Thymus (tissue), 11 donors: ENCODE results near the gene PRDM16. TPM values are rescaled to one million over a fixed set of nuclear protein-coding genes. Genes with fewer than 3 reads are reported as not detected.

Experiments
- DNase-seq, 9 donors: peaks; one replicate each; pipeline ENCODE4 v3.0.0-alpha.2; 2013; ENCODE audit warnings: low spot score in 9 of 9, low read depth in 6 of 9, missing footprints in 1 of 9
- H3K27ac ChIP-seq, 2 donors: one replicate each; pipeline ENCODE4 v1.5.1; 2013; ENCODE audit warnings: control low read depth in 1 of 2, low read depth in 1 of 2, low read length in 1 of 2, mild to moderate bottlenecking in 1 of 2, moderate library complexity in 1 of 2
- H3K27me3 ChIP-seq, 2 donors: one replicate each; pipeline ENCODE4 v1.5.1; 2013; ENCODE audit warnings: low read length in 1 of 2; ENCODE audit not compliant: control insufficient read depth in 2 of 2, insufficient read depth in 1 of 2
- H3K36me3 ChIP-seq, 2 donors: one replicate each; pipeline ENCODE4 v1.5.1; 2013; ENCODE audit warnings: low read length in 1 of 2, mild to moderate bottlenecking in 1 of 2, moderate library complexity in 1 of 2; ENCODE audit not compliant: control insufficient read depth in 2 of 2, insufficient read depth in 2 of 2
- H3K4me1 ChIP-seq, 2 donors: one replicate each; pipeline ENCODE4 v1.5.1; 2013; ENCODE audit warnings: low read length in 2 of 2; ENCODE audit not compliant: control insufficient read depth in 2 of 2, insufficient read depth in 2 of 2
- H3K4me3 ChIP-seq, 2 donors: one replicate each; pipeline ENCODE4 v1.5.1; 2013; ENCODE audit warnings: low read length in 2 of 2, control low read depth in 1 of 2, mild to moderate bottlenecking in 1 of 2
- H3K9me3 ChIP-seq, 2 donors: one replicate each; pipeline ENCODE4 v1.5.1; 2013; ENCODE audit warnings: low read length in 1 of 2, mild to moderate bottlenecking in 1 of 2; ENCODE audit not compliant: control insufficient read depth in 2 of 2, insufficient read depth in 1 of 2
- WGBS: extraction: QIAGEN DNeasy Blood & Tissue Kit; methylation state at CpG from one replicate; pipeline ENCODE4 v1.1.7; 2013; 5-methylcytosine and 5-hydroxymethylcytosine counted together
- polyA plus RNA-seq: library from polyadenylated mRNA; stranded (reverse); fragments of 200-250 nt; gene quantifications from one replicate; pipeline ENCODE4 v1.2.3, GENCODE V29; 2013
- total RNA-seq: library from RNA; stranded (reverse); fragments of 120-200 nt; gene quantifications from one replicate; pipeline ENCODE4 v1.2.4, GENCODE V29; 2013
- donor health status: healthy.

Gene PRDM16
- total and polyA plus RNA-seq, 2 donors: 0.09 to 0.55 TPM

- peaks cover 0 to 2% of the 10 kb centered on the region in 2 donors for H3K9me3 ChIP-seq
- peaks cover 0 to 2% of the 10 kb centered on the region in 2 donors for H3K4me1 ChIP-seq
- peak overlapping the region in 1 of 2 donors; percentile 47 for H3K4me3 ChIP-seq
- WGBS: 9% methylated on average over 97 of the region's 97 CpGs
- peaks cover 91 to 95% of the 10 kb centered on the region in 2 donors for H3K27me3 ChIP-seq
- H3K36me3 ChIP-seq: no peaks in the 10 kb centered on the region
- no peak overlapping the region for H3K27ac ChIP-seq
- no peak for DNase-seq
Observed at GRCh38 chr1:3070644-3071564, 1.9 kb downstream of the PRDM16 start.

DNA sequence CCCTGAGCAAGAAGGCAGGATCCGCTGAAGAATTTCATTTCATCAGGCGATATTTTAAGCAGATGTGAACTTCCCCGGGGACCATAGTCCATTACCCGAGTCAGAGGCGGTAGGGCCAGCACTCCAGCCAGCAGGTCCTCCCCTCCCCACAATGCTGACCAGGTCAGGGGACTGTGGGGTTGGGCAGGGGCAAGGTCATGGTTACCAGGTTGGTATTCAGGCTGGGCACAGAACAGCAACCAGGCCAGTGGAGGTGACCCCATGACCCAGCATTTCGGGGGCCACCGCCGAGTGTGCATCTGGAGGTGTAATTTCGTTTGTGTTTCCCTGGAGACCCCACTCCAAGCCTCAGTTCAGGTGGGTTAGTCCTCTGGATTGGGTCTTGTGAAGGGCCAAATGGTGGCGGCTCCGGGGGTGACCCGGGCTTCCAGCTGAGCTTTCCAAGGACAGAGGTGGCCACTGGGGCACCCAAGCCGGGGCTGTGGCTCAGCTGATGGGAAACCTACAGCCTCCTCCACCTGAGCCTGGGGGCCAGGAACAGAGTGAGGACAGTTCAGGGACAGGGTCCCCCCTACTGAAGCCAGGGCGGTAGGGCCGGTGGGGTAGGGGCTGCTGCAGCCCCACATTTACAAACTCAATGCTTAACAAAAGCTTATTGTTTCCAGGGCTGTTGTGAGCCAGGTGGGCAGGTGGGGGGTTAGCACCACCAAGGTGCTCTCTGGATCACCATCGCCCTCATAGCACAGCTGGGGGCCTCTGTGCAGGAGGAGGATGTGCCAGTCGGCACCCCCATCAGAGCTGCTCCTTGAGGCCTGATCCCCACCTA is 2.8 kb downstream of the PRDM16 start:
- no peak for DNase-seq
- peaks cover 91% of the 10 kb centered on the region in 2 donors for H3K27me3 ChIP-seq

GRCh38 chr1:3072391-3073185 is 3.6 kb downstream of the PRDM16 start:
- H3K4me1 ChIP-seq: peaks cover 0 to 2% of the 10 kb centered on the region in 2 donors
- H3K36me3 ChIP-seq: no peaks in the 10 kb centered on the region
- no peak for DNase-seq
- H3K27me3 ChIP-seq: peaks cover 83 to 90% of the 10 kb centered on the region in 2 donors
- H3K27ac ChIP-seq: no peak overlapping the region
- 53% methylated on average over 32 of the region's 32 CpGs for WGBS
- H3K9me3 ChIP-seq: peaks cover 0 to under 1% of the 10 kb centered on the region in 2 donors
- H3K4me3 ChIP-seq: no peak overlapping the region

More for the DNA sequence above, 2.8 kb downstream of the PRDM16 start:
- Histone ChIP-seq H3K27ac (no peak overlapping the region), H3K36me3 (no peaks in the 10 kb centered on the region), H3K4me1 (peaks cover 0 to 2% of the 10 kb centered on the region in 2 donors), H3K9me3 (peaks cover 0 to 2% of the 10 kb centered on the region in 2 donors), H3K4me3 (no peak overlapping the region)
- WGBS: 79% methylated on average over 17 of the region's 17 CpGs

DNA sequence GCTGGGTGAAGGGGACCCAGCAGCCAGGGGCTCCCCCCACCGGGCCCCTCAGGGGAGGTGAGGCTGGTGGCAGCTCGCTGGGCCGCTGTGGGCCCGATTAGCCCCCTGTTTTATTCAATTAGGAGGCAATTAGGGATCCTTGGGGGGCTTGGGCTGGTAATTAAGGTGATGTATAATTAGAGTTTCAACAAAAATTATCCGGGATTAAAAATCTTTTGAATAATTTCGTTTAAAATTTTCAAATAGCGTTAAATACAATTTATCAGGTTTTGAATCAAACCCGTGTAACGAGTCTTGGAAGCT is 4.1 kb downstream of the PRDM16 start:
- no peaks in the 10 kb centered on the region for H3K36me3 ChIP-seq
- no peak overlapping the region for H3K27ac ChIP-seq
- peaks cover 0 to 2% of the 10 kb centered on the region in 2 donors for H3K4me1 ChIP-seq
- no peaks in the 10 kb centered on the region for H3K9me3 ChIP-seq
- WGBS: 4% methylated on average over 9 of the region's 9 CpGs
- H3K27me3 ChIP-seq: peaks cover 77 to 90% of the 10 kb centered on the region in 2 donors
- DNase-seq: no peak
- no peak overlapping the region for H3K4me3 ChIP-seq

DNA sequence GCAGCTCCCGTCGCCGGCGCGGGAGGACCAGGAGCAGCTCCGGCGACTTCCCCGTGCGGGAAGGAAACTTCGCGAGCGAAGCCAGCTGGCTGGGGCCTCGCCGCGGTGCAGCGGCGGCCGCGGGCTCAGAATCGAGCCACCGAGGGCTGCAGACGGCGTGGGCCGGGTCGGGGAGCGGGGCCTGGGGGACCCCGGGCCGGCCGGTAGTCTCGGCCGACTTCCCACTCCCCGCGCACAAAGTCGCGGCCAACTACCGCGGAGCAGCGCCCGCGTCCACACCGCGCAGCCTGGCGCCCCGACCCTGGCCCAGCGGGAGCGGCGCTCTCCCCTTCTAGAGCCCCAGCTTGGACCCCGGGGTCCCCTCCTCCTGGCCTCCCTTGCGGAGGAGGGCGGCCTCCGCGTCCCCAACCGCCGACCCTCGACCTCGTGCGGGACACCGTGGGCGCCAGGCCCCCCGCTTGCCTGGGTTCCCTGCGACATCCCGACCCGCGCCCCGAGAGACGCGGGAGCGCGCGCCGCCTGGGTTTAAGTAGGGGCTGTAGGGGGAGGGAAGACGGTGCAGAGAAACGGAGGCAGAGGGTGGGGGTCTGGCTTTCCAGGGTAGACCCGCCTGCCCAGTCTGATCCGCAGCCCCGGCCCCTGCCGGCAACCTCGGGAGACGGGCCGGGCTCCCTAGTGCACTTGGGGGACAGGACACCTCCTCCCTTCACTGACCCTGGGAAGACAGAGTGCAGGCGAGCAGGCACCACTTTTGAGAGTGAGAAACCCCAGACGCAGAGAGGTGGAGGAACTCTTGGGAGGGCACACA is 4.7 kb downstream of the PRDM16 start:
- 16% methylated on average over 82 of the region's 82 CpGs for WGBS
- no peaks in the 10 kb centered on the region for H3K9me3 ChIP-seq
- H3K4me1 ChIP-seq: peaks cover 0 to 2% of the 10 kb centered on the region in 2 donors
- no peak overlapping the region for H3K27ac ChIP-seq
- H3K36me3 ChIP-seq: no peaks in the 10 kb centered on the region
- peaks cover 74 to 90% of the 10 kb centered on the region in 2 donors for H3K27me3 ChIP-seq
- no peak overlapping the region for H3K4me3 ChIP-seq
- DNase-seq: no peak

GRCh38 chr1:3074297-3074741 is 5.3 kb downstream of the PRDM16 start:
- no peaks in the 10 kb centered on the region for H3K9me3 ChIP-seq
- no peak for DNase-seq
- WGBS: 86% methylated on average over 13 of the region's 13 CpGs
- H3K4me3 ChIP-seq: no peak overlapping the region
- peaks cover 0 to 2% of the 10 kb centered on the region in 2 donors for H3K4me1 ChIP-seq
- H3K36me3 ChIP-seq: no peaks in the 10 kb centered on the region
- H3K27ac ChIP-seq: no peak overlapping the region
- H3K27me3 ChIP-seq: peaks cover 69 to 92% of the 10 kb centered on the region in 2 donors

GRCh38 chr1:3074800-3075199 is 5.8 kb downstream of the PRDM16 start:
- H3K4me1 ChIP-seq: no peaks in the 10 kb centered on the region
- 93% methylated on average over 12 of the region's 12 CpGs for WGBS
- DNase-seq: no peak
- peaks cover 64 to 94% of the 10 kb centered on the region in 2 donors for H3K27me3 ChIP-seq
- H3K4me3 ChIP-seq: no peak overlapping the region
- H3K36me3 ChIP-seq: no peaks in the 10 kb centered on the region
- no peak overlapping the region for H3K27ac ChIP-seq
- H3K9me3 ChIP-seq: no peaks in the 10 kb centered on the region

GRCh38 chr1:3075666-3076362 is 6.8 kb downstream of the PRDM16 start:
- no peak for DNase-seq
- Histone ChIP-seq H3K4me1 (no peaks in the 10 kb centered on the region), H3K27ac (no peak overlapping the region), H3K4me3 (no peak overlapping the region), H3K9me3 (no peaks in the 10 kb centered on the region), H3K27me3 (peaks cover 55 to 95% of the 10 kb centered on the region in 2 donors), H3K36me3 (no peaks in the 10 kb centered on the region)
- whole genome bisulfite sequencing: 95% methylated on average over 36 of the region's 36 CpGs
